NCI-H524 (cell line): Measurements from ENCODE around the gene TSSK3.
A peak's percentile ranks its signal among the peaks of the same experiment; 100 is the strongest.
"Not testable (repeated sequence)": the region's sequence is repeated elsewhere in the genome, so short reads cannot be mapped to it uniquely, and the experiment has no call there.

Source experiments
- DNase-seq, 2 experiments: peaks; one replicate each; lab custom pipeline; 2025; lab: John Stamatoyannopoulos, UW

Gene TSSK3

GRCh38 chr1:32363713-32364112, 1.4 kb downstream of the TSSK3 start:
- DNase-seq: no peak

DNA sequence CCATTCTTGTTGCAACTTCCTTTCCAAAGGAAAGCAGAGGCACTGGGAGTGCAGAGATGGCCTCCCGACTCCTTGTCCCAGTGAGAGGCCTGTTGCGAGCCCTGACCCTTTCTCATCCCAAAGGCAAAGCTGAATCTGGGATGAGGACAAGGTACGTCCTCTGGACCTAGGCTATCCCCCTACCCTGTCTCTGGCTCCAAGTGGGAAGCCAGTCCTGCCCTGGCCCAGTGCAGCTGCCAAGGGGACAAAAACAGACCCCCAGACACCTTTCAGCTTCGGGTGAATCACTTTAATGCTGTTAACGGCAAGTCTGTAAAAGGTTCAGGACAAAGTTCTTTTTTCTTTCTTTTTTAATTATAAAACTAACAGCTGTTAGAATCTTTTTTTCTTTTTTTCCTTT, 2.5 kb downstream of the TSSK3 start:
- DNase-seq: no peak

DNA sequence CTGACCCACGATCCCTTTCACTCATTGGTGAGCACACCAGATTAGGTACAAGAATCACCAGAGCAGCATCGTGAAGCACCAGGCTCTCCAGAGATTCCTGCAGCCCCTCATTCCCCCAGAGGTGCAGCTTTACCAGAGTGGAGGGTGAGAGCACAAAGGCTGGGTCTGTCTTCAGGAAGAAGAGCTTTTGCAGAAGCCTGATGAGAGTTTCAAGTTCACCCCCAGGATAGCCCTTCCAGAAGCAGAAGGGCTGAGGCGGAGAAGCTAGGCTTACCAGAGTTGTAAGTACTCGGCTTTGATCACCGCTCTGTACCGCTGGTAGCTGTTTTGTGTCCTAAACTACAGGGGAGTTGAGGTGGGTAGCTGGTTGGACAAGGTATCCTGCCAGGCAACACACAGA, 3.1 kb downstream of the TSSK3 start:
- no peak for DNase-seq

- no peak for DNase-seq
Measured at GRCh38 chr1:32367912-32368635, 5.7 kb downstream of the TSSK3 start.

DNA sequence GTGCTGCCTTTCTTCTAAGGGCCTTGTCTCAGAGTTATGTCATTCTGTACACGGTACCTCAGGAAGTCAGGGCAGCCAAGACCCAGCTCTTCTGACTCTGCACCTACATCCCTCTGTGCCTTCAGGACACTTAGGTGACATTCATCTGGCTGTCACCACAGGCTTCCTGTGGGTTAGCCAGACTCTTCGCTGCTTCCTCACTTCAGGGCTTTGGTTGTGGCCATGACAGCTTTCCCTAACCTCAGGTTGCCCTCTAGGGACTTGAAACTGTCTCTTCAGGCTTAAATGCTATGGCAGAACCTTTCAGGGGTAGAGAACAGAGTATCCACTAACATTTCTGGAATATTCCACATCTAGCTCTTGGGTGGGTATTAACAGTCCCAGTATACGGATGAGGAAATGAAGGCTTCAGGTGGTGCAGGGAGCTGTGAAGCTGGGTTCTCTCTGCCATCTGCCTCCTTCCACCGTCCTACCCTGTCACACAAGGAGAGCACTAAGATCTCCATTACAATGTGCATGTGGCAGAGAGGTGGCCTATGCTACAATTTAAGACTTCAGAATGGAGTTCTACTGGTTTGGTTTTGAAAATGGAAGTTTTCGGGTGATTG, 9.9 kb downstream of the TSSK3 start:
- DNase-seq: no peak

DNA sequence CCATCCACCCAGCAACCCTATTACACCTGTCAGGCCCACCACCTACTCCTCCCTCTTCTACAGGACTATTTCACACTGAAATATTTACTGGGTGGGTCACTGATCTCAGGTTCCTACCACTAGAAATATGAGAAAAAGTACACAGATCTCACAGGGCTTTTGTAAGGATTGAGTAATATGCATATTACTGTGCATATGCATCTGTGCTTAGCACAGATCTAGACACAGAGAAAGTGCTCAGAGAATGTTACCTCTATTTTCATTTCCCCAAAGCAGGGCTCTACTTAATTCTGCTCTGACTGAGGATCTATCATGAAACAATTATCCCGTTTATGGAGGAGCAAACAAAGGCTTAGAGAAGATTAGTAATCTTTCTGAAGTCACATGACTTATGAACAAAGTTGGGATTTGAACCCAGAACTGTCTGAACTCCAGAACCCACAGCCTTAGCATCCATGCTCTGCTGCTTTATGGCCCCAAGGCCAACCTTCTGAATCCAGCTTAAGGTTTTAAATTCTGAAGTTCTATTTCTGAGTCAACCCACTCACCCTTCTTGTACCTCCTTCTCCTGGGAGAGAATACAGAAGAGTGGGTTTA, 11.8 kb downstream of the TSSK3 start:
- DNase-seq: no peak

DNA sequence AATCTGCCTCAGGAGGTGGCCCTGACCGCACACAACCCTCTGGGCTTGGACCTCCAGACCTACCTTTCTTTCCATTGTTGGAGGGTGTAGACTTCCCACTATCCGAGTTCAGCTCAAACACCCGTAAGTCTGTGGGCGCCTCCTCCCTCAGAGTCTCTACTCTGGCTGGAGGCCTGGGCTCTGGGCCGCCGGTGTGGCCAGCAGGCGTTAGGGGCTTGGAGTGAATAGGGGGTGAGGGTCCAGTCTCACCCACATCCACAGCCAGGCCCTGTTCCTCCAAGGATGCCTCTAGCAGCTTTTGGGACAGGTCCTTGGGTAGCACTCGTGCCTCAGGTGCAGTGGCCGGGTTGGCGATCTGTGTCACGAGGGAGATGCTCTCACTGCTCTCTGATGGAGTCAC, 13.9 kb downstream of the TSSK3 start:
- no peak for DNase-seq

GRCh38 chr1:32377541-32378220, 15.3 kb downstream of the TSSK3 start:
- no peak for DNase-seq

DNA sequence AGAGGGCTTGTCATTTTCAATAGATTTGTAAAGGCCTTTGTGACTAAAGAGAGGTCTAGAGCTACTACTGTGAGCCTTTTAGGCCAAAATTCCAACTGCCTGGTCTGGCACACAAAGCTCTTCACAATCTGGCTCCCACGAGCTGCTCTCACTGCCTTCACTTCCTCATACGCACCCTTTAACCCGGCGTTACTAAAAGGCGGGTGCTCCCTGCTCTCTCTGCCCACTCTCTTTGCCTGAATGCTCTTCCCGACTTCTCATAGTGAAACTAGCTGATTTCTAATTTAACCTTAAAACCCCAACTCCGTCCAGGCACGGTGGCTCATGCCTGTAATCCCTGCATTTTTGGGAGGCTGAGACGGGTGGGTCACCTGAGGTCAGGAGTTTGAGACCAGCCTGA, 17.7 kb downstream of the TSSK3 start:
- no peak for DNase-seq

GRCh38 chr1:32386676-32387392, 24.5 kb downstream of the TSSK3 start:
- DNase-seq: no peak

DNA sequence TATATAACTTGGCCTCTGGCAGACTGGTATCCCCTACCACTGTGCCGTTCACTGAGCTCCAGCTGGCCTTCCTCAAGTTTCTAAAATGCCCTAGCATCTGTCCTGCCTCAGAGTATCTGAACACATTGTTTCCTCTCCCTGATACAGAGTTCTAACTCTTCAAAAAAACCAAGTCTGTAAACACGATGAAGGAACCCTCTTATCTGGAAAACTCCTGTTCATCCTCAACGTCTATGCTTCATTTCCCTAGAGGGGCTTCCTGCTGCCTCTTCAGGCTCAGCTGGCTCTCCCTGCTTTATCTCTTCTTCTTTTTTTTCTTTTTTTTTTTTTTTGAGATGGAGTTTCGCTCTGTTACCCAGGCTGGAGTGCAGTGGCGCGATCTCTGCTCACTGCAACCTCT, 26.3 kb downstream of the TSSK3 start:
- DNase-seq: no peak

- no peak for DNase-seq
Measured at GRCh38 chr1:32390904-32391870, 28.8 kb downstream of the TSSK3 start.

DNA sequence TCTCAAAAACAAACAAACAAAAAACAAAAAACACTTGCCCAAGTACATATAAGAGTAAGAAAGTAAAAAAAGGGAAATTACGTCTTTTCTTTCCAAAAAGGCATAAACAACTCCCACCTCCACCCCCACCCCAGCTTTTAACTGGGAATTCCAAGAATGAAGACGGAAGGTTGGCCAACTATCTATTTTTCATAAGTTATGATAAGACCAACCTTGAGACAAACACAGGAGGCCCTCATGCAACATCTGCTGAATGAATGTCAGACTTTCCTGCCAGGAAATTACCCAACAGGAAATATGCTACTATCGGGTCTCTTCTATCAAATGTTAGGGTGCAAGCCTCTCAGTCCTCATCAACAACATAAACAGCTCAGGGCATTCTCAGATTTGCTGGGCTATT, 30.0 kb downstream of the TSSK3 start:
- no peak for DNase-seq

GRCh38 chr1:32393136-32393535, 30.8 kb downstream of the TSSK3 start:
- no peak for DNase-seq

DNA sequence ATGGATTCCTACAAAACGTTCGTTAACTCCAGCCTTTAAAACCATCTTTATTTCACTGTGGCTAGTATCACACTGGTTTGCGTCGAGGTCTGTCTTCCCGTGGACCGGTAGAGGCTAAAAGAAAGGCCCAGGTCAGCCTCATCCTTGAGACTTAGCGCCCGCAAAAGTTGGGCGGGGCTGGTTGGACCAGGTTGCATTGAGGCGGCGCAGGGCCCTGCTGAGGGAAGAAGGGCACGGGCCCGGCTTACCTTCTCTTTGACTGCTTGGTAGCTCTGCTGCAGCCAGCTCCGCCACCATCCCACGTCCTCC, 31.4 kb downstream of the TSSK3 start:
- peak in 1 of 2 experiments; percentile 28 for DNase-seq

- peak; percentile 98 for DNase-seq
Measured at GRCh38 chr1:32394141-32394889, 32.0 kb downstream of the TSSK3 start, which contains the start of gene BSDC1. Gene BSDC1 (minus strand): TSS chr1:32394441. CDS start chr1:32394414, 27 bp downstream.

DNA sequence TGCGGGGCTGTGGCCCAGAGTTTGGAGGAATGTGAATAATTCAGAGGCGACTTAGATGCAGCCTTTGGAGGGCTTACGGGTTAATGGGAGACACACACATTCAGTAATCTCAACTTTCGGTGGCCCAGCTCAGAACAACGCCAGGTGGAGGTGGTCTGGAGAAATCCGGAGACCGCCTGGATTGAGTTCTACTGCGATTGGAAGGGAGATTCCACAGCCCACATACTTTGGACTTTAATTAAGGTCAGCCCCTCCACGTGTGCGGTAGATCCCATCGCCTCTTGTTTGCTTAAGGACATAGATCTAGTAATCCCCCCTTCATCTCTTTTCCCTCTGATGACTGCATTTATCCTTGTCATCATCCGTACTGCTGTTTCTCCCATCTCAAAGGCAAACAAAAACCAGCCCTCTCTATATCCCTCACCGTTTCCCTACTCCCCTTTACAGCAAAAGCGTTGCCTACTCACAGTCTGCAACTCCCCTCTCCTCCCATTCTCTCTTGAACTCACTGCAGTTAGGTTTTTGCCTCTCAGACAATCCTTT, 32.6 kb downstream of the TSSK3 start:
- DNase-seq: no peak

- DNase-seq: not testable (repeated sequence)
Measured at GRCh38 chr1:32396524-32396923, 34.2 kb downstream of the TSSK3 start.

GRCh38 chr1:32398401-32398800, 36.1 kb downstream of the TSSK3 start:
- no peak for DNase-seq

DNA sequence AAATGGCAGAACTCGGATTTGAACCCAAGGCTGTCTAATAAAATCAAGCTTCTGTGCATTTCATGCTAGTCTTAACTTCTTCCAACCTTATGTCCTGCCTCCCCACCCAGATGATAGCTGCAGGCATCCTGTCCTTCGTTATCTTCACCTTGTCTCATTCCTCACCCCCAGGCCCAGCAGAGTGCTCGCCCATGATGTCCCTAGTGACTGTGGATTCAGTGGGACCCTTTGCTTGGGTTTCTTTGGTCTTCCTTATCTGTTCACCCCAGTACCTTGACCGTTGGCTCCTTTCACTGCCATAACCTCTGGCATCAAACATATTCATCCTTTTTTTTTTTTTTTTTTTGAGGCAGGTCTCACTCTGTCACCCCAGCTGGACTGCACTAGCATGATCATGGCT, 37.5 kb downstream of the TSSK3 start:
- no peak for DNase-seq
